Tibial nerve (tissue), 4 donors: ENCODE data around the gene UBASH3B. TPM values are rescaled to one million over a fixed set of nuclear protein-coding genes. Genes with fewer than 3 reads are reported as not detected.

Source experiments
- DNase-seq, 2 donors: peaks; one replicate each; pipeline ENCODE4 v3.0.0-alpha.2; 2019; ENCODE audit warnings: low spot score in 2 of 2
- H3K27ac ChIP-seq, 4 donors: fragments of 200-600 bp; sonication (generic) in 3 of 4; one replicate each; pipeline ENCODE4 v1.5.1; 2017 to 2019; ENCODE audit warnings: mild to moderate bottlenecking in 1 of 4
- H3K27me3 ChIP-seq, 2 donors: fragments of 200-600 bp; sonication (generic) in 1 of 2; one replicate each; pipeline versions ENCODE4 v1.5.1 to v1.6.0; 2017 to 2019
- H3K36me3 ChIP-seq, 3 donors: fragments of 200-600 bp; sonication (generic); one replicate each; pipeline ENCODE4 v1.5.1; 2018 to 2019
- H3K4me1 ChIP-seq, 4 donors: fragments of 200-600 bp; sonication (generic) in 3 of 4; one replicate each; pipeline ENCODE4 v1.5.1; 2017 to 2019
- H3K4me3 ChIP-seq, 4 donors: fragments of 200-600 bp; sonication (generic) in 3 of 4; one replicate each; pipeline ENCODE4 v1.5.1; 2017 to 2019; ENCODE audit warnings: mild to moderate bottlenecking in 1 of 4, moderate library complexity in 1 of 4
- H3K9me3 ChIP-seq, 4 donors: fragments of 200-600 bp; sonication (generic) in 3 of 4; one replicate each; pipeline ENCODE4 v1.5.1; 2017 to 2019
- EP300 ChIP-seq, 2 donors: sonication (generic); formaldehyde crosslinking; IDR thresholded peaks; one replicate each; pipeline ENCODE4 v1.6.1; 2017; ENCODE audit warnings: antibody characterized with exemption in 2 of 2, mild to moderate bottlenecking in 1 of 2
- POLR2A ChIP-seq, 2 donors: fragments of 450-650 bp; IDR thresholded peaks; one replicate each; pipeline ENCODE4 v1.6.1; 2017; ENCODE audit warnings: antibody characterized with exemption in 2 of 2, mild to moderate bottlenecking in 2 of 2, moderate library complexity in 2 of 2
- WGBS, 2 donors: methylation state at CpG; one replicate each; pipeline ENCODE4 v1.1.5; 2018; 5-methylcytosine and 5-hydroxymethylcytosine counted together
- total RNA-seq, 4 donors: library from RNA; depleted of rRNA; stranded (reverse); fragments of >200 nt; gene quantifications; one replicate each; pipeline ENCODE4 v1.1.0, GENCODE V29; 2016
- TF ChIP-seq, protein P1 (sequence below), 5 experiments: fragments of 200-600 bp in 3 of 5; fragments of 450-650 bp in 2 of 5; sonication (generic) in 3 of 5; IDR thresholded peaks; one replicate each; pipeline ENCODE4 v1.5.1; 2016 to 2019; ENCODE audit warnings: antibody characterized with exemption in 5 of 5, mild to moderate bottlenecking in 3 of 5, moderate library complexity in 2 of 5

UBASH3B gene
- total RNA-seq, 4 donors from 2014 or later, result 0.66 to 5.1 (median 1.8) TPM

DNA sequence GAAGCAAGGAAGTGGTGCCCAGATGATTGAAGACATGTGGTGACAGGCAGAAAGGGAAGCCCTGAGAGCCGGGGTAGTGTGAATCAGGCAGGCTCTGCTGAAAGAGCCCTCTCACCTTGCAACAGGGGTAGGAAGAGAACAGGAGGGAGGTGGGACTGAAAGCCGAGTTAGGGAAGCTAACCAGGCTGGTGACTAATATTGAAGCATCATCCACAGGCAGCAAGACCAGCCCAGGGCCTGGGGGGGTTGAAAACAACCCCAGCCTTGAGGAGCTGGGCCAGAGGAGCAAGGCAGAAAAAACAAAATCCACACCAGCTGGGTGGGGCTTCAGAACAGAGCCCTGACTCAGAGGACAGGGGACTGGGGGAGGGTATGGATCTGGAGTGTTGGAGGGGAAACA, 147.8 kb downstream of the UBASH3B start:
- no peak for TF ChIP-seq POLR2A (IDR thresholded peaks at IDR 0.05)
- Histone ChIP-seq H3K9me3 (no peaks in the 10 kb centered on the region), H3K27me3 (no peaks in the 10 kb centered on the region), H3K36me3 (no peaks in the 10 kb centered on the region), H3K27ac (no peak overlapping the region), H3K4me1 (peaks cover 0 to 6% (median 3%) of the 10 kb centered on the region in 4 donors), H3K4me3 (no peak overlapping the region)
- 73 to 80% methylated on average over 2 of the region's 2 CpGs for WGBS, 2 donors
- DNase-seq, result no peak

DNA sequence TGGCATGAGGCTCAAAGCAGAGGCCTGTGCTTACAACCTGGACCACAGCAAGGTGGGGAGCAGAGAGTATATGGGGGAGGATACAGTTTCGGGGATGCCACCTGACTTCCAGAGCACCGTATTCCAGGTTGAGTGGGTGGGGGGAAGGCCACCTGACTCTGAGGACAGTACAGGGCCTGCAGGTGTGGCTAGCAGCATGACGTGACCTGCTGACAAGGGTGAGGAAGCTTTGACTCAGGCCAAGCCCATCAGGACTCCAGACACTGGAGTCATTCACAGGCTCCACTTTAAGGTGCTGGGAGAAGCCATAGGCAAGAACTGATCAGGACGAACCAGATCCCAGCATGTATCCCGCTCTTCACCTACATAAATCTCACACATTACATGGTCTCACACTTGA, 148.2 kb downstream of the UBASH3B start:
- no peak overlapping the region for H3K4me3 ChIP-seq
- TF ChIP-seq POLR2A (IDR thresholded peaks at IDR 0.05) (no peak), EP300 (IDR thresholded peaks at IDR 0.05) (no peak)
- TF ChIP-seq, protein P1, sequence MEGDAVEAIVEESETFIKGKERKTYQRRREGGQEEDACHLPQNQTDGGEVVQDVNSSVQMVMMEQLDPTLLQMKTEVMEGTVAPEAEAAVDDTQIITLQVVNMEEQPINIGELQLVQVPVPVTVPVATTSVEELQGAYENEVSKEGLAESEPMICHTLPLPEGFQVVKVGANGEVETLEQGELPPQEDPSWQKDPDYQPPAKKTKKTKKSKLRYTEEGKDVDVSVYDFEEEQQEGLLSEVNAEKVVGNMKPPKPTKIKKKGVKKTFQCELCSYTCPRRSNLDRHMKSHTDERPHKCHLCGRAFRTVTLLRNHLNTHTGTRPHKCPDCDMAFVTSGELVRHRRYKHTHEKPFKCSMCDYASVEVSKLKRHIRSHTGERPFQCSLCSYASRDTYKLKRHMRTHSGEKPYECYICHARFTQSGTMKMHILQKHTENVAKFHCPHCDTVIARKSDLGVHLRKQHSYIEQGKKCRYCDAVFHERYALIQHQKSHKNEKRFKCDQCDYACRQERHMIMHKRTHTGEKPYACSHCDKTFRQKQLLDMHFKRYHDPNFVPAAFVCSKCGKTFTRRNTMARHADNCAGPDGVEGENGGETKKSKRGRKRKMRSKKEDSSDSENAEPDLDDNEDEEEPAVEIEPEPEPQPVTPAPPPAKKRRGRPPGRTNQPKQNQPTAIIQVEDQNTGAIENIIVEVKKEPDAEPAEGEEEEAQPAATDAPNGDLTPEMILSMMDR (IDR thresholded peaks at IDR 0.05), result no peak
- WGBS, 2 donors, result 90% methylated on average over 5 of the region's 5 CpGs

DNA sequence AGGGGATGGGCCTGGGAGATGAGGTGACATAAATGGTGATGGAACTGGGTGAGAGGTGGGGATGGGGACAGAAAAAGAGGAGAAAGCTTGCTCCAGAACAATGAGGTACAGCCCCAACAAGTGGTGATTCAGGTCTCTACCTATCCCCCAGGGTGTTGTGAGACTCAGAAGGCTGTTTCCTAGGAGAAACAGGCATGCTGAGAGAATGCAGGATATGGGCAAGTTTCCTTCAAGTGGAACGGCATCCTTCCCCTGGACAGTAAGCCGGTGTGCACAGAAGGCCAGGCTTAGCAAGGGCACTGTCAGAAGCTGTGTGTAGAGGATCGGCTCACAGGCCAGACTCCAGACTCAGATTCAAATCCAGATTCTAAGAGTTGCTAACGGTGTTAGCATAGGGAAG, 148.6 kb downstream of the UBASH3B start:
- Histone ChIP-seq H3K4me3 (no peak overlapping the region), H3K9me3 (no peaks in the 10 kb centered on the region), H3K36me3 (no peaks in the 10 kb centered on the region), H3K4me1 (peaks cover 0 to 13% (median 6%) of the 10 kb centered on the region in 4 donors), H3K27ac (no peak overlapping the region), H3K27me3 (no peaks in the 10 kb centered on the region)
- TF ChIP-seq, protein P1 (IDR thresholded peaks at IDR 0.05), result no peak
- TF ChIP-seq EP300 (IDR thresholded peaks at IDR 0.05) (no peak), POLR2A (IDR thresholded peaks at IDR 0.05) (no peak)
- 54 to 85% methylated on average over 4 of the region's 4 CpGs for WGBS, 2 donors
- no peak for DNase-seq

More for the DNA sequence above, 148.2 kb downstream of the UBASH3B start:
- Histone ChIP-seq H3K36me3 (no peaks in the 10 kb centered on the region), H3K9me3 (no peaks in the 10 kb centered on the region), H3K27me3 (no peaks in the 10 kb centered on the region), H3K27ac (no peak overlapping the region), H3K4me1 (peaks cover 0 to 10% (median 6%) of the 10 kb centered on the region in 4 donors)
- DNase-seq, result no peak

DNA sequence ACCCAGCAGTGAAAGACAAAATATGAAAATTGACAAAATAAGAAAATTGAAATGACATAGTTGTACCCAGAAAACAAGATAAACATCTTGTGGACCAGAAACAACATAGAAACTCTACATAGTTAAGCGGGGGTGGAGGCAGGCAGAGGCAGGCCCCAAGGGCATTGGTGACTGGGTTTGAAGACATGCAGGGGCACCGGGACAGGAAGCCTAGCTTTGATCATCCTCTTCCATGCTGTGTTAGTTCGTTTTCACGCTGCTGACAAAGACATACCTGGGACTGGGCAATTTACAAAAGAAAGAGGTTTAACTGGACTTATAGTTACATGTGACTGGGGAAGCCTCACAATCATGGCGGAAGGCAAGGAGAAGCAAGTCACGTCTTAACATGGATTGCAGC, 149.3 kb downstream of the UBASH3B start:
- H3K36me3 ChIP-seq, result no peaks in the 10 kb centered on the region
- no peaks in the 10 kb centered on the region for H3K27me3 ChIP-seq
- peaks cover 0 to 13% (median 6%) of the 10 kb centered on the region in 4 donors for H3K4me1 ChIP-seq
- WGBS, 2 donors, result 67 to 80% methylated on average over 6 of the region's 6 CpGs
- H3K9me3 ChIP-seq, result no peaks in the 10 kb centered on the region
- H3K27ac ChIP-seq, result no peak overlapping the region
- H3K4me3 ChIP-seq, result no peak overlapping the region
- TF ChIP-seq POLR2A (IDR thresholded peaks at IDR 0.05) (no peak), EP300 (IDR thresholded peaks at IDR 0.05) (no peak)
- TF ChIP-seq, protein P1 (IDR thresholded peaks at IDR 0.05), result no peak
- DNase-seq, result no peak

DNA sequence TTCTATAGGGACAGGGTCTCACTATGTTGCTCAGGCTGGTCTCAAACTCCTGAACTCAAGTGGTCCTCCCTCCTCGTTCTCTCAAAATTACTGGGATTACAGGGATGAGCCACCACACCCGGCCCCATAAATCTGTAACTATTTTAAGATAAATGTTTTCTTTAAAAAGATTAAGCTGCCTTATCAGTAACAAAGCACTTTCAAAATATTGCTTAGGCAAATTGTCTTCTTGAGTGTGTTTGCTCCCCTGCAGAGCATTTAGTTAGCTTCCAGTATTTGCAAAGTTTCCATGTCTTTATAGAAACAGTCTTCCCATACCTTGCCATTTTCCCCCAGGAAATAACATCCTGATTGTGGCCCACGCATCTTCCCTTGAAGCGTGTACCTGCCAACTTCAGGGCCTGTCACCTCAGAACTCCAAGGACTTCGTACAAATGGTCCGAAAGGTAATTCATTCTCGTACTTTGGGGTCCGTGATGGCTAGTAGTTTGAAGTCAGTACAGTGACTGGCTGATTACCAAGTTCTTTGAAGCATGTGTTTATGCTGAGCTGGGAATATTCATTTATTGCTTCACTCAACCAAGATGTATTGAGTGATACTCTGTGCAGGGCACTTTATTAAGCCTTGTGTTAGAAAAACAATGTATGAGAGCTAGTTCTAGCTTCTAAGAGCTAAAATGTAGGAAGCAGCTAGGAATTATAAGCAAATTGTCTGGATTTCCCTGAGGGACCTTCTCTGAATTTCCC, 152.4 kb downstream of the UBASH3B start:
- Histone ChIP-seq H3K4me1 (peaks cover 0 to 16% (median 6%) of the 10 kb centered on the region in 4 donors), H3K9me3 (no peaks in the 10 kb centered on the region), H3K4me3 (no peak overlapping the region), H3K27ac (peak overlapping the region in 2 of 4 donors; percentile 45 to 60), H3K27me3 (no peaks in the 10 kb centered on the region), H3K36me3 (no peaks in the 10 kb centered on the region)
- TF ChIP-seq, protein P1 (IDR thresholded peaks at IDR 0.05), result no peak
- TF ChIP-seq POLR2A (IDR thresholded peaks at IDR 0.05) (no peak), EP300 (IDR thresholded peaks at IDR 0.05) (no peak)
- no peak for DNase-seq
- 76 to 85% methylated on average over 8 of the region's 8 CpGs for WGBS, 2 donors
